ENCODE results near the gene CNOT4.

- TF ChIP-seq CTCF (IDR thresholded peaks at IDR 0.05 in 8 of 11, conservative IDR thresholded peaks at IDR 0.05 in 3 of 11): no peak
- no peak for TF ChIP-seq POLR2AphosphoS5 (IDR thresholded peaks at IDR 0.05)
Observed at GRCh38 chr7:135420786-135421185, 89.1 kb downstream of the CNOT4 start.

All from spleen (tissue), 7 donors.